Measurements from ENCODE around the gene LAD1. TPM values are rescaled to one million over a fixed set of nuclear protein-coding genes. Genes with fewer than 3 reads are reported as not detected.

The LAD1 gene
- total RNA-seq, 2 experiments from 2014 or later = not detected

GRCh38 chr1:201433609-201434008 is 34.5 kb upstream of the LAD1 start:
- Histone ChIP-seq H3K27ac (ENCODE audit: low read depth, low read length, poor library complexity, severe bottlenecking) (no peak overlapping the region), H3K79me2 (ENCODE audit: insufficient read depth, low read depth, low read length) (no peaks in the 10 kb centered on the region), H4K20me1 (ENCODE audit: insufficient read depth, low read length) (no peaks in the 10 kb centered on the region), H3K4me1 (ENCODE audit: insufficient read depth, low read length, poor library complexity, severe bottlenecking) (peaks cover 13% of the 10 kb centered on the region), H3K4me2 (ENCODE audit: low read length) (no peak overlapping the region), H3K9me2 (ENCODE audit: insufficient read depth, low read length) (no peaks in the 10 kb centered on the region), H2AFZ (ENCODE audit: low read length) (no peak overlapping the region), H3K36me3 (ENCODE audit: insufficient read depth, low read length) (no peaks in the 10 kb centered on the region), H3K9me3 (ENCODE audit: low read length) (no peaks in the 10 kb centered on the region), H3K4me3 (ENCODE audit: low read depth, low read length, poor library complexity, severe bottlenecking) (no peak overlapping the region)
- ChIA-PET CTCF (ENCODE audit: unreplicated experiment) (no interaction called here), POLR2A (interaction anchor here (0.7 kb wide), 1 partner anchor 45 kb away, joined by 4 read pairs; no protein-coding TSS in a partner anchor)
- intact Hi-C loops (cut with micrococcal nuclease; ENCODE audit: unreplicated experiment) = no loop called here
- DNase-seq (ENCODE audit: low spot score) = no peak
- TF ChIP-seq EZH2phosphoT487 (IDR thresholded peaks at IDR 0.05; ENCODE audit: borderline replicate concordance, low read depth, low read length) (no peak), CTCF (conservative IDR thresholded peaks at IDR 0.05; ENCODE audit: low read length) (no peak)
- BruUV-seq (replicated peaks) = no TSS peak

- peaks cover 18% of the 10 kb centered on the region for H3K4me1 ChIP-seq (ENCODE audit: insufficient read depth, low read length, poor library complexity, severe bottlenecking)
- TF ChIP-seq CTCF (conservative IDR thresholded peaks at IDR 0.05; ENCODE audit: low read length) (no peak), EZH2phosphoT487 (IDR thresholded peaks at IDR 0.05; ENCODE audit: borderline replicate concordance, low read depth, low read length) (no peak)
- ChIA-PET POLR2A (no interaction called here), CTCF (ENCODE audit: unreplicated experiment) (no interaction called here)
- no peak overlapping the region for H3K27ac ChIP-seq (ENCODE audit: low read depth, low read length, poor library complexity, severe bottlenecking)
- no peaks in the 10 kb centered on the region for H3K36me3 ChIP-seq (ENCODE audit: insufficient read depth, low read length)
- no peaks in the 10 kb centered on the region for H3K9me3 ChIP-seq (ENCODE audit: low read length)
- H3K9me2 ChIP-seq (ENCODE audit: insufficient read depth, low read length) = no peaks in the 10 kb centered on the region
- no peak overlapping the region for H3K4me2 ChIP-seq (ENCODE audit: low read length)
- no peaks in the 10 kb centered on the region for H3K79me2 ChIP-seq (ENCODE audit: insufficient read depth, low read depth, low read length)
- no peaks in the 10 kb centered on the region for H4K20me1 ChIP-seq (ENCODE audit: insufficient read depth, low read length)
- no peak overlapping the region for H2AFZ ChIP-seq (ENCODE audit: low read length)
- intact Hi-C loops (cut with micrococcal nuclease; ENCODE audit: unreplicated experiment) = no loop called here
- DNase-seq (ENCODE audit: low spot score) = no peak
- H3K4me3 ChIP-seq (ENCODE audit: low read depth, low read length, poor library complexity, severe bottlenecking) = no peak overlapping the region
- BruUV-seq (replicated peaks) = no TSS peak
Measured at GRCh38 chr1:201430776-201431175, 31.7 kb upstream of the LAD1 start.

- H3K36me3 ChIP-seq (ENCODE audit: insufficient read depth, low read length) = no peaks in the 10 kb centered on the region
- intact Hi-C loops (cut with micrococcal nuclease; ENCODE audit: unreplicated experiment) = no loop called here
- H3K4me3 ChIP-seq (ENCODE audit: low read depth, low read length, poor library complexity, severe bottlenecking) = no peak overlapping the region
- no peaks in the 10 kb centered on the region for H3K9me3 ChIP-seq (ENCODE audit: low read length)
- no peak overlapping the region for H2AFZ ChIP-seq (ENCODE audit: low read length)
- H3K79me2 ChIP-seq (ENCODE audit: insufficient read depth, low read depth, low read length) = no peaks in the 10 kb centered on the region
- ChIA-PET POLR2A (no interaction called here), CTCF (ENCODE audit: unreplicated experiment) (no interaction called here)
- BruUV-seq (replicated peaks) = no TSS peak
- TF ChIP-seq CTCF (conservative IDR thresholded peaks at IDR 0.05; ENCODE audit: low read length) (no peak), EZH2phosphoT487 (IDR thresholded peaks at IDR 0.05; ENCODE audit: borderline replicate concordance, low read depth, low read length) (no peak)
- H3K4me2 ChIP-seq (ENCODE audit: low read length) = no peak overlapping the region
- no peak overlapping the region for H3K27ac ChIP-seq (ENCODE audit: low read depth, low read length, poor library complexity, severe bottlenecking)
- no peaks in the 10 kb centered on the region for H4K20me1 ChIP-seq (ENCODE audit: insufficient read depth, low read length)
- no peak for DNase-seq (ENCODE audit: low spot score)
- H3K9me2 ChIP-seq (ENCODE audit: insufficient read depth, low read length) = no peaks in the 10 kb centered on the region
- H3K4me1 ChIP-seq (ENCODE audit: insufficient read depth, low read length, poor library complexity, severe bottlenecking) = peaks cover 12% of the 10 kb centered on the region
Measured at GRCh38 chr1:201429736-201430501, 30.8 kb upstream of the LAD1 start.
